ACC112 (cell line): Measurements from ENCODE around the gene RARRES2.

ENCODE experiments used
- H2AFZ ChIP-seq: fragments of 200-600 bp; sonication (generic); one replicate; pipeline ENCODE4 v1.6.0; 2017; ENCODE audit warnings: antibody characterized with exemption, low read length; ENCODE audit not compliant: unreplicated experiment
- H3K27ac ChIP-seq: fragments of 200-600 bp; sonication (generic); 2 replicates; pipeline ENCODE4 v1.5.1; 2014; ENCODE audit warnings: low read depth, mild to moderate bottlenecking, antibody characterized with exemption, low read length, moderate library complexity
- H3K27me3 ChIP-seq: fragments of 200-600 bp; sonication (generic); 2 replicates; pipeline ENCODE4 v1.6.1; 2014; ENCODE audit warnings: mild to moderate bottlenecking, antibody characterized with exemption, low read length, moderate library complexity, mixed read lengths; ENCODE audit not compliant: insufficient read depth
- H3K36me3 ChIP-seq: fragments of 200-600 bp; sonication (generic); 2 replicates; pipeline ENCODE4 v1.6.1; 2016; ENCODE audit warnings: mild to moderate bottlenecking, antibody characterized with exemption, low read length, moderate library complexity, mixed read lengths; ENCODE audit not compliant: insufficient read depth
- H3K4me1 ChIP-seq: fragments of 200-600 bp; sonication (generic); one replicate; pipeline ENCODE4 v1.6.1; 2016; ENCODE audit warnings: low read length, mixed read lengths; ENCODE audit not compliant: insufficient read depth, unreplicated experiment, control insufficient read depth
- H3K4me3 ChIP-seq: fragments of 200-600 bp; sonication (generic); 2 replicates; pipeline ENCODE4 v1.5.1; 2014; ENCODE audit warnings: mild to moderate bottlenecking, low read depth, low read length
- H3K79me2 ChIP-seq: fragments of 200-600 bp; sonication (generic); one replicate; pipeline ENCODE4 v1.6.0; 2016; ENCODE audit warnings: low read length; ENCODE audit not compliant: control insufficient read depth, unreplicated experiment, insufficient read depth

RARRES2 gene

GRCh38 chr7:150345012-150345411 is 3.6 kb upstream of the RARRES2 start:
- no peaks in the 10 kb centered on the region for H3K4me1 ChIP-seq
- no peak overlapping the region for H3K27ac ChIP-seq
- peaks cover 63% of the 10 kb centered on the region for H3K27me3 ChIP-seq
- H2AFZ ChIP-seq: no peak overlapping the region
- H3K4me3 ChIP-seq: no peak overlapping the region
- no peaks in the 10 kb centered on the region for H3K36me3 ChIP-seq
- no peaks in the 10 kb centered on the region for H3K79me2 ChIP-seq

GRCh38 chr7:150344299-150344698 is 2.9 kb upstream of the RARRES2 start:
- no peak overlapping the region for H3K27ac ChIP-seq

GRCh38 chr7:150343225-150343624 is 1.8 kb upstream of the RARRES2 start:
- no peaks in the 10 kb centered on the region for H3K79me2 ChIP-seq

More at GRCh38 chr7:150344299-150344698, 2.9 kb upstream of the RARRES2 start:
- H3K79me2 ChIP-seq: no peaks in the 10 kb centered on the region
- peaks cover 70% of the 10 kb centered on the region for H3K27me3 ChIP-seq
- H3K4me3 ChIP-seq: no peak overlapping the region
- H3K4me1 ChIP-seq: no peaks in the 10 kb centered on the region
- no peaks in the 10 kb centered on the region for H3K36me3 ChIP-seq
- no peak overlapping the region for H2AFZ ChIP-seq

GRCh38 chr7:150342121-150342408 is 636 bp upstream of the RARRES2 start:
- Histone ChIP-seq H3K27me3 (peaks cover 70% of the 10 kb centered on the region), H3K79me2 (no peaks in the 10 kb centered on the region), H3K27ac (no peak overlapping the region), H3K4me1 (no peaks in the 10 kb centered on the region), H3K4me3 (no peak overlapping the region), H2AFZ (no peak overlapping the region), H3K36me3 (no peaks in the 10 kb centered on the region)

More at GRCh38 chr7:150343225-150343624, 1.8 kb upstream of the RARRES2 start:
- H3K27ac ChIP-seq: no peak overlapping the region
- H3K36me3 ChIP-seq: no peaks in the 10 kb centered on the region
- H3K4me3 ChIP-seq: no peak overlapping the region
- no peaks in the 10 kb centered on the region for H3K4me1 ChIP-seq
- H2AFZ ChIP-seq: no peak overlapping the region
- peaks cover 73% of the 10 kb centered on the region for H3K27me3 ChIP-seq

- H3K79me2 ChIP-seq: no peaks in the 10 kb centered on the region
- no peak overlapping the region for H3K27ac ChIP-seq
- H3K4me1 ChIP-seq: no peaks in the 10 kb centered on the region
- no peaks in the 10 kb centered on the region for H3K36me3 ChIP-seq
- no peak overlapping the region for H3K4me3 ChIP-seq
- H3K27me3 ChIP-seq: peaks cover 63% of the 10 kb centered on the region
- H2AFZ ChIP-seq: no peak overlapping the region
Observed at GRCh38 chr7:150340875-150341262, 560 bp downstream of the RARRES2 start.

GRCh38 chr7:150340024-150340749 is 1.2 kb downstream of the RARRES2 start:
- Histone ChIP-seq H3K79me2 (no peaks in the 10 kb centered on the region), H3K27me3 (peaks cover 62% of the 10 kb centered on the region), H3K27ac (no peak overlapping the region), H2AFZ (no peak overlapping the region), H3K4me1 (no peaks in the 10 kb centered on the region), H3K36me3 (no peaks in the 10 kb centered on the region), H3K4me3 (no peak overlapping the region)

GRCh38 chr7:150339409-150339809 is 2.0 kb downstream of the RARRES2 start:
- Histone ChIP-seq H3K27me3 (peaks cover 54% of the 10 kb centered on the region), H2AFZ (no peak overlapping the region), H3K79me2 (no peaks in the 10 kb centered on the region), H3K36me3 (no peaks in the 10 kb centered on the region), H3K27ac (no peak overlapping the region), H3K4me3 (no peak overlapping the region), H3K4me1 (no peaks in the 10 kb centered on the region)

GRCh38 chr7:150338166-150338829 is 3.1 kb downstream of the RARRES2 start:
- Histone ChIP-seq H3K4me1 (no peaks in the 10 kb centered on the region), H3K27me3 (peaks cover 45% of the 10 kb centered on the region), H3K27ac (no peak overlapping the region), H2AFZ (no peak overlapping the region), H3K4me3 (no peak overlapping the region), H3K79me2 (no peaks in the 10 kb centered on the region), H3K36me3 (no peaks in the 10 kb centered on the region)

GRCh38 chr7:150337659-150338081 is 3.8 kb downstream of the RARRES2 start:
- Histone ChIP-seq H3K27ac (no peak overlapping the region), H2AFZ (no peak overlapping the region), H3K4me1 (no peaks in the 10 kb centered on the region), H3K4me3 (no peak overlapping the region), H3K79me2 (no peaks in the 10 kb centered on the region), H3K36me3 (no peaks in the 10 kb centered on the region), H3K27me3 (peaks cover 39% of the 10 kb centered on the region)

- Histone ChIP-seq H3K36me3 (no peaks in the 10 kb centered on the region), H3K27me3 (peaks cover 34% of the 10 kb centered on the region), H3K27ac (no peak overlapping the region), H2AFZ (no peak overlapping the region), H3K4me3 (no peak overlapping the region), H3K4me1 (no peaks in the 10 kb centered on the region), H3K79me2 (no peaks in the 10 kb centered on the region)
Observed at GRCh38 chr7:150337179-150337578, 4.2 kb downstream of the RARRES2 start.

- Histone ChIP-seq H3K27ac (no peak overlapping the region), H3K79me2 (no peaks in the 10 kb centered on the region), H3K27me3 (peaks cover 30% of the 10 kb centered on the region), H3K4me1 (no peaks in the 10 kb centered on the region), H3K36me3 (no peaks in the 10 kb centered on the region), H3K4me3 (no peak overlapping the region), H2AFZ (no peak overlapping the region)
Observed at GRCh38 chr7:150336746-150337145, 4.7 kb downstream of the RARRES2 start.
